Epidermal melanocyte (primary cell): ENCODE results near the gene CFAP410.

Experiments
- DNase-seq: peaks from one replicate; pipeline ENCODE4 v3.0.0; 2011; ENCODE audit warnings: low spot score; ENCODE audit not compliant: insufficient read length

CFAP410 gene

GRCh38 chr21:44338971-44339910 is at the start of gene CFAP410:
TSS of gene CFAP410 (minus strand) at chr21:44339390. CDS start at chr21:44339194, 196 bp downstream.
- DNase-seq = peak; percentile 93

- no peak for DNase-seq
Observed at GRCh38 chr21:44384968-44385367, 45.8 kb upstream of the CFAP410 start.

DNA sequence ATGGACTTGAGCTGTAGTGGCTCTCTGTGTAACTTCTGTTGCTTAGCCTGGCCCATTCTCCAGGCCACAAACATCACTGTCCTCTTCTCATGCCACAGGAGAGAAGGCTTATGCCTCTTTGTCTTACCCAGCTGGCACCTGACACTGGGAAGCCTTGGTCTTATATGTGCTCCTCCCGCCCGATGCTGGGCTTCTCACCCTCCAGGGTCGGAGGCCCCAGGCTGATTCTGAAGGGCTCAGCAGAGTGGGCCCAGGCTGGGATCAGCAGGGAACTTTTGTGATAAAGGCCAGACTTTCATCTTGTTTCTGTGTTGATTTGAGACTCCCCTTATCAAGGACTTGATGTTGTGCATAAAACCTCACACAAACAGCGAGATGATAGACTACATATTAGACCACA is 44.0 kb upstream of the CFAP410 start:
- DNase-seq = no peak

GRCh38 chr21:44382536-44382935 is 43.3 kb upstream of the CFAP410 start:
- DNase-seq = no peak

DNA sequence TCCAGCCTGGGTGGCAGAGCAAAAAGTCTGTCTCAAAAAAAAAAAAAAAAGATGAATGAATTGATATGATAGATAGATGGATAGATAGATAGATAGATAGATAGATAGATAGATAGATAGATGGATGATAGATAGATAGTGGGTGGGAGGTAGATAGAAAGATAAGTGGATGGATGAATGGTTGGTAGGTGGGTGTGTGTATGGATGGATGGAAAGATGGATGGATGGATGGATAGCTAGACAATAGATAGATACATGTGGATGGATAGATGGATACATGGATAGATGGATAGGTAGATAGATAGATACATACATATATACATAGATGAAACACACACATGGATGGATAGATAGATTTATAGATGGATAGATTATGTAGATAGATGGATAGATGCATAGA is 42.7 kb upstream of the CFAP410 start:
- no peak for DNase-seq

DNA sequence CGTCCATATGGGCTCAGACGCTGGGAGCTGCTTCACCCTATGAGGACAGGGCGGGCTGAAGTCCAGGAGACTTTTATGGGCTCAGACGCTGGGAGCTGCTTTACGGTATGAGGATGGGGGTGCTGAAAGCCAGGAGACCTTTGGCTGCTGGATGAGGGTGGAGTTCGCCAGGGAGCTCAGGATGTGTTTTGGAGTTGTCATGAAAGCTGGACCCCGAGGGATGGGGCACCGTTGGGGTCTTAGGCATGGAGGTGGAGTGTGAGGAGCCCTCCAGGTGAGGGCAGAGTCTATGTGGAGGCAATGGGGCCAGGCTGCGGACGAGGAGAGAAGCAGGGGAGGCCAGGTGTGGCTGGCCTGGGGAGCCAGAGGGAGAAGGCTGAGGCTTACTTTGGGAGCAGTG is 41.7 kb upstream of the CFAP410 start:
- no peak for DNase-seq

DNA sequence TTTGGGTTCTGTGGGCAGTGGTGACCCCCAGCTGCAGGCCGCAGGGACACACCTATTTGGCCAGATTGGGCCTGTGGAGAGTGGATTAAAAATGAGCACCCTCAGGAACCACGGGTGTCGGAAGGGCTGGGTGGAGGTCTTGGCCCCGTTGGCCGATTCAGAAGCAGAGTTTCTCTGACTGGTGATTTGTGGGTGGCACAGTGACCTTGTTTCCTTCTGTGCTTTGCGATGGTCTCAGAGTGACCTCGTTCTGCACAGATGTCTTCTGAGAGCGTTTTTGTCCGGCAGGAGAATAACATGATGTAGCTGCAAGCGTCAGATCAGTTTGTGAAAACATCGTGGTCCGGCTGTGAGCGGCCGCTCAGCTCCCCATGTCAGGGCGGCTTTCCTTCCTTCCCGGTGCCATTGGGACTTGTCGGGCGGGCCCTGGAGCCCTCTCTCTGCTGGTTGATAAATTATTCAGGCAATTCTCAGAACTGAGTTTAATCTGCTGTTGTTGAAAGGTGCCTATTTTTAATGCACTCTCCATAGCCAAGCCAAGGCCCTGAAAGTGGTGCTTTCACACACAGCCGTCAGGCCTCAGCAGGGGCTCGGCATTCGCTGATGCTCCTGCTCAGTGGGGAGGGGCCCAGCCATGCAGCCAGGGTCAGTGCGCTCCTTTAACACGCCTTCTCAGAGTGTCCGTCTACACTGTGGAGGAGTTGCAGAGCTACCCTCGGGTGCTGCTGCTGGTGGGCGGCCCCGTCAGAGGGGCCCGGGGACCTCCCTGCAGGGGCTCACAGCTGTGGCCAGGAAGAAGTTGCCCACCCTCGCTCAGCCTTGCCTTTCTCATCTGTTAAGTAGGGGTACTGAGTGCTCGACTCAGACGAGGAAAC is 41.0 kb upstream of the CFAP410 start:
- DNase-seq = no peak

DNA sequence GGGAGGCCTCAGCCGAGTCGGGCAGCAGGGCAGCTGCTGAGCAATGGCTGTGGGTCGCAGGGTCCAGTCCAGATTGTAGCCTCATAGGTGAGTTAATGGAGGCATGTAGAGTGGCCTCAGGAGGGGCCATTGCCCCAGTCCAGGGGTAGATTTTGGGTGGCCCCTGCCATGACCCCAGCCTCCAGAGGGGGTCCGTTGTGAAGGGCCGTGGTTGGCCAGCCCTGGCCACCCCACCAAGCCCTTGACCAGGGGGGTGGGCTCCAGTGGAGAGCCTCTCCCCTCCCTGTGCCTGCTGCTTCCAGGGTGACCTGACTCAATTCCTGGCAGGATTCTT is 40.3 kb upstream of the CFAP410 start:
- DNase-seq = no peak

DNA sequence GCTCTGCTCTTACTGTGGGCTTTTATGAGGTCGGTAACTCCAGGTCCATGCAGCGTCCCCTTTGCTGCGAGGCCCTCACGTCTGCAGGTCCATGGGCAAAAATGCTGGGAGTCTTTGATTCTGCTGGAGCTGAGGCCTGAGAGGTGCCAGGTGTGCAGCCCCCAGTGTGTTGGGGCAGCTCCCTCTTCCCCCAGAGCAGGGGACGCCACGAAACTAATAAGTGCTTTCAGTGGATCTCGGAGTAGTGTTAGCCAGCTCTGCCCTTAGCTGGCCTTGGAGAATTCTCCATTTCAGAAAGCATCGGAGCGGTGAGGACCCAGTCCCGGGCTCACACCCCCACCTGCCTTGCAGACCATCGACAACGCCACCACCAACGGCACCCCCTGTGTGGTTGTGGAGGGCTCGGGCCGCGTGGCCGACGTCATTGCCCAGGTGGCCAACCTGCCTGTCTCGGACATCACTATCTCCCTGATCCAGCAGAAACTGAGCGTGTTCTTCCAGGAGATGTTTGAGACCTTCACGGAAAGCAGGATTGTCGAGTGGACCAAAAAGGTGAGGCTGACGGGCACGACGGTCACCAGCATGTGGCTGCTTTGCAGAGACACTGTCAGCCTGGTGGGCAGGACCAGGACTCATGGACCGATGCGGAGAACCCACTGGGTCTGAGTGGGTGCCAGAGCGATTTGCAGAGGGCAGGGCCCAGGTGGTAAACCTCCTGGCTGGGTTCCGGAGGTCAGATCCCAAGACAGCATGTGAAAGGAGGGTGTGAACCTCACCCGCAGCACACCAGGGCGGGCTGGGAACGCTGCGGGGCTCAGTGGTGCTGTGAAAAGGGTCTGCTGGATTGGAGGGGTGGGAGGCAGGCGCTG is 39.7 kb upstream of the CFAP410 start:
- DNase-seq = no peak

DNA sequence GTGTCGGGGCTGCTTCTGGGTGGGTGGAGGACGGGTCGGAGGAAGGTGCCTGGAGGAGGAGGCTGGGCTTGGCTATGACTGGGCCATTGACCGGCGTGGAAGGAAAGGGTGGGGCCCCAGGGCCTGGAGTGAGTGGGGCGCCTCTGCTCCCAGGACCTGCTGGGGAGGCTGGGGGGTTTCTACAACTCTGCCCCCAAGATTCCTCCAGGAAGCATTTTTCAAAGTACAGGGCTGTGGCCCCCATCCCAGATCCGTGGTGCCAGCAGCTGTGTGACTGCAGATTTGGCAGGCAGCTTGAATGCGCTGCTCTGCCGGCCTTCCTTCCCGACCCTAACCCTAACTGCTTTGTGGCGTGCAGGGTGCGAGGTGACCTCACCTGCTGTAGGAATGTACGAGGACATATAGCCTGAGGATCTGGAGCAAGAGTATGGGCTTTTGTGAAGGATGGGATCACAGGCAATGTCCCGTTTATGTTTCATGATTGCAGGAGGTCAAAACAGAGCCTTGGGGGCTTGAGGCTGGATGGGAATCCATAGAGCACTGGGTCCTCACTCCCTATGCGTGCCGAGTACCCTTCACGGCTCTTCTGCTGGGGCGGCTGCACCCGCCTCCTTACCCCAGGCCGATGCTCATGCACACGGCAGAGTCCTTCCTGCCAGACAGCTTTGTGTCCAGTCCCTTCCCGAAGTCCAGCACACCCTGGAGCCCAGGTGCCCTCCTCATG is 38.9 kb upstream of the CFAP410 start:
- DNase-seq = no peak

- DNase-seq = no peak
Observed at GRCh38 chr21:44377201-44377921, 38.2 kb upstream of the CFAP410 start.

DNA sequence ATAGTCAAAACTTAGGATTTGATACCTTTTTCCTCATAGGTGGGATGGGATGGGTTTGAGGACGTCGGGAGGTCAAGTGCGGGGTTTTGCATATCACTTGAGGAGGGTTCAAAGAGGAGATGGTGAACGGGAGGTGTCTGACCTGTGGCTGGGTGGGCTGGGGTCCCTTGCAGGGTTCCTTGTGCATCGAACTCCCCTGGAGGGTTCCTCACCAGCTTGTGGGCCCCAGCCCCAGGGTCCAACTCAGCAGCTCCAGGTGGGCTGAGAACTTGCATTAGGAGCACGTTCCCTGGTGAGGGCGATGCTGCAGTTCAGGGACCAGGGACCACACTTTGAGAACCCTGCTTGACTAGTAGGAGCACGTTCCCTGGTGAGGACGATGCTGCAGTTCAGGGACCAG is 37.4 kb upstream of the CFAP410 start:
- DNase-seq = no peak

DNA sequence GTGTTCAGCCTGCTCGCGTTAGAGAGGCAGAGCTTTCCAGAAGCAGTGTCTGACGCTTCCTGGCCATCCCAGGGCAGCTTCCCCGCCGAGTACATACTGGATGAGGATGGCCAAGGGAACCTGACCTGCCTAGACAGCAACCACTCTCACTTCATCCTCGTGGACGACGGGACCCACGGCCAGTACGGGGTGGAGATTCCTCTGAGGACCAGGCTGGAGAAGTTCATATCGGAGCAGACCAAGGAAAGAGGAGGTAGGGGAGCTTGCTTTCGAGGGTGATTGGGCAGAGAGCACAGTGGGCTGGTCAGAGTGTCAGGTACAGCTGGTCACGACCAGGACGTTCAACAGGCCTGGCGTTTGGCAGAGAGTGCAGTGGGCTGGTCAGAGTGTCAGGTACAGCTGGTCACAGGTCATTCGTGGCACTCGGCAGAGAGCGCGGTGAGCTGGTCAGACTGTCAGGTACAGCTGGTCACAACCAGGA is 36.6 kb upstream of the CFAP410 start:
- DNase-seq = no peak

GRCh38 chr21:44375281-44375651 is 36.1 kb upstream of the CFAP410 start:
- DNase-seq = no peak

- no peak for DNase-seq
Observed at GRCh38 chr21:44374601-44375280, 35.6 kb upstream of the CFAP410 start.

DNA sequence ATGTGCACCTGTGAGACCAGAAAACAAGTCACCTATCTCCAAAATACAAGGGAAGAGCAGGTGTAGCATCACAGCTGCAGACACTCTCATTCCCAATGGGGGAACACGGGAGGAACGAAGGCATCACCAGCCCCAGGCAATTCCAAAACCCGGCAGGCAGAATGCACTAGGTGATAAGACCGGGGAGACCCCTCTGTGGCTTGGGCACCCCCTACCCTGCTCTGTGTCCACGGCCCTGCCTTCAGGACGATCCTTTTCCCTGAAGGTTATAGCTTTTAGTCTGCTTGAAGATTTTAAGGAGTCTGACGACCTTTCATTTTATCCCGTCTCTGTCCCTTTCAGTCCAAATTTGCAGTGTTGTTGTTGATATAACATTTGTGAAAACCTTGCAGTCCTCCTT is 33.4 kb upstream of the CFAP410 start:
- DNase-seq = no peak

DNA sequence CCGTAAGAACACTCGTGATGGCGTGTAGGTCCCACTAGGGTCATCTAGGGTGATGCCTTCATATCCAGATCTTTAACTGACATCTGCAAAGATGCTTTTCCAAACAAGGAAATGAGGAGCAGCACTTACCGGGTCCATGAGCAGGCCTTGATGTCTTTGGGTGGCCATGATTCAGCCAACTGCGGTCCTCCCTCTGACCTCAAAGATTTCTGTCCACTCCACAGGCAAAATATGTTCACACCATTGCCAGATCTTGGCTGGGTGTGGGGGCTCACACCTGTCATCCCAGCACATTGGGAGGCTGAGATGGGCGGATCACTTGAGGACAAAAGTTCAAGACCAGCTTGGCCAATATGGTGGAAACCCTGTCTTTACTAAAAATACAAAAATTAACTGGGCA is 32.4 kb upstream of the CFAP410 start:
- DNase-seq = no peak

GRCh38 chr21:44370786-44371410 is 31.7 kb upstream of the CFAP410 start:
- no peak for DNase-seq
